GM12892 (cell line): ENCODE measurements around the gene CCDC24.

ENCODE experiments used
- POLR2A ChIP-seq: IDR thresholded peaks from 2 replicates; pipeline ENCODE4 v1.6.1; 2011; ENCODE audit warnings: low read depth, low read length, control low read depth
- POLR2AphosphoS5 ChIP-seq: IDR thresholded peaks from 2 replicates; pipeline ENCODE4 v1.6.1; 2011; ENCODE audit warnings: low read depth, low read length, control low read depth
- TAF1 ChIP-seq: IDR thresholded peaks from 2 replicates; pipeline ENCODE4 v1.6.1; 2011; ENCODE audit warnings: low read depth, mild to moderate bottlenecking, control low read depth, low read length, borderline replicate concordance

GRCh38 chr1:43974443-43975248 is 16.8 kb upstream of the CCDC24 start, which contains the start of gene ATP6V0B:
- TF ChIP-seq POLR2AphosphoS5 (peak; percentile 82), POLR2A (peak; percentile 69), TAF1 (0 out of 2 replicates have a peak, but pooled peaks have one; percentile 12)
